Thyroid gland (tissue), 4 donors: Measurements from ENCODE around the gene NOC4L.

Experiments used
- POLR2A ChIP-seq, 2 donors: fragments of 450-650 bp; IDR thresholded peaks; one replicate each; pipeline ENCODE4 v1.6.1; 2017; ENCODE audit warnings: antibody characterized with exemption in 2 of 2, mild to moderate bottlenecking in 2 of 2, moderate library complexity in 1 of 2
- TF ChIP-seq, protein P1 (sequence below), 6 experiments: fragments of 200-600 bp in 3 of 6; fragments of 450-650 bp in 3 of 6; sonication (generic) in 3 of 6; IDR thresholded peaks; one replicate each; pipeline ENCODE4 v1.5.1; 2016 to 2019; ENCODE audit warnings: antibody characterized with exemption in 6 of 6, mild to moderate bottlenecking in 2 of 6, inconsistent platforms in 1 of 6, moderate library complexity in 1 of 6

DNA sequence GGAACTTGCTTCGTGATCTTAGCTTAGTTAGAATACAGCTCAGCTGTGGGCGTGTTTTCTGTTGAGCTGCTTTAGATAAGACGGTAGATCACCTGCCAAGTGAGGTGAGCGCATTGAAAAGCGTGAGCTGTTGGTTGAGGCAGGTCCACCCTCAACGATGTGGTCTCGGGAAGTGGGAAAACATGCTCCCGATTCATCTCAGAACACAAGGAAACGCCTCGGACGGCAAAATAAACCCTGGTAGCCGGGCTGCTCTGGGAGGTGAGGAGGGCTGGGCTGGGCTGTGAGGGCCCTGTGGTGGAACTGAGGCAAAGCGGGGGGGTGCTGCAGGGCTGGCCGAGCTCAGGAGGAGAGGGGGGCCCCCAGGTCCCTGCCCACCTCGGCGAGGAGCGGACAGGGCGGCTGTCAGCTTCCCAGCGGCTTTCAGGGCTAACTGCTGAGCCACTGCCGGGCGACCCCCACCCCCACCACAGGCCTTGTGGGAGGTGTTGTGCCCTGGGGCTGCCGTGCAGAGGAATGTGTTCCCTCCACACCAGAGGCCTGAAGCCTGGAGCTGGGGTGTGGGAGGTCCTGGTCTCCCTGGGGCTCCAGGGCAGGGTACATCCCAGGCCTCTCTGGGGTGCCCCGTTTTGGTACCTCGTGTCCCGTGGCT lies 30.7 kb downstream of the NOC4L start:
- no peak for TF ChIP-seq POLR2A (IDR thresholded peaks at IDR 0.05)
- TF ChIP-seq, protein P1, sequence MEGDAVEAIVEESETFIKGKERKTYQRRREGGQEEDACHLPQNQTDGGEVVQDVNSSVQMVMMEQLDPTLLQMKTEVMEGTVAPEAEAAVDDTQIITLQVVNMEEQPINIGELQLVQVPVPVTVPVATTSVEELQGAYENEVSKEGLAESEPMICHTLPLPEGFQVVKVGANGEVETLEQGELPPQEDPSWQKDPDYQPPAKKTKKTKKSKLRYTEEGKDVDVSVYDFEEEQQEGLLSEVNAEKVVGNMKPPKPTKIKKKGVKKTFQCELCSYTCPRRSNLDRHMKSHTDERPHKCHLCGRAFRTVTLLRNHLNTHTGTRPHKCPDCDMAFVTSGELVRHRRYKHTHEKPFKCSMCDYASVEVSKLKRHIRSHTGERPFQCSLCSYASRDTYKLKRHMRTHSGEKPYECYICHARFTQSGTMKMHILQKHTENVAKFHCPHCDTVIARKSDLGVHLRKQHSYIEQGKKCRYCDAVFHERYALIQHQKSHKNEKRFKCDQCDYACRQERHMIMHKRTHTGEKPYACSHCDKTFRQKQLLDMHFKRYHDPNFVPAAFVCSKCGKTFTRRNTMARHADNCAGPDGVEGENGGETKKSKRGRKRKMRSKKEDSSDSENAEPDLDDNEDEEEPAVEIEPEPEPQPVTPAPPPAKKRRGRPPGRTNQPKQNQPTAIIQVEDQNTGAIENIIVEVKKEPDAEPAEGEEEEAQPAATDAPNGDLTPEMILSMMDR (IDR thresholded peaks at IDR 0.05) = no peak
